Transverse colon (tissue), 4 donors: ENCODE results near the gene QRICH1. TPM values are rescaled to one million over a fixed set of nuclear protein-coding genes. Genes with fewer than 3 reads are reported as not detected.

Experiments
- DNase-seq: peaks from one replicate; pipeline ENCODE4 v3.0.0-alpha.2; 2019
- H3K27ac ChIP-seq, 4 donors: fragments of 200-600 bp; sonication (generic); 2 replicates each; pipeline ENCODE4 v1.5.1; 2016 to 2018; ENCODE audit warnings: inconsistent platforms in 4 of 4
- H3K27me3 ChIP-seq: fragments of 200-600 bp; sonication (generic); 2 replicates; pipeline ENCODE4 v1.5.1; 2017; ENCODE audit warnings: inconsistent platforms
- H3K36me3 ChIP-seq, 4 donors: fragments of 200-600 bp; sonication (generic); 2 replicates each; pipeline ENCODE4 v1.5.1; 2017 to 2019; ENCODE audit warnings: inconsistent platforms in 4 of 4
- H3K4me1 ChIP-seq, 4 donors: fragments of 200-600 bp; sonication (generic); 2 replicates each; pipeline ENCODE4 v1.5.1; 2017 to 2020; ENCODE audit warnings: inconsistent platforms in 4 of 4
- H3K4me3 ChIP-seq, 4 donors: fragments of 200-600 bp; sonication (generic); 1 replicate in 1 of 4; 2 replicates in 3 of 4; pipeline versions ENCODE4 v1.5.1 to v1.6.1; 2017 to 2019; ENCODE audit warnings: inconsistent platforms in 4 of 4
- H3K9me3 ChIP-seq, 2 donors: fragments of 200-600 bp; sonication (generic); 2 replicates each; pipeline ENCODE4 v1.5.1; 2017 to 2019; ENCODE audit warnings: inconsistent platforms in 2 of 2
- EP300 ChIP-seq: sonication (generic); formaldehyde crosslinking; IDR thresholded peaks from one replicate; pipeline ENCODE4 v1.6.1; 2017; ENCODE audit warnings: antibody characterized with exemption, low read depth
- POLR2A ChIP-seq: fragments of 450-650 bp; IDR thresholded peaks from one replicate; pipeline ENCODE4 v1.6.1; 2016; ENCODE audit warnings: antibody characterized with exemption, mild to moderate bottlenecking, moderate library complexity
- POLR2AphosphoS5 ChIP-seq, 3 donors: sonication (generic); formaldehyde crosslinking; IDR thresholded peaks; one replicate each; pipeline ENCODE4 v1.6.1; 2016; ENCODE audit warnings: antibody characterized with exemption in 3 of 3
- WGBS, 2 donors: methylation state at CpG; one replicate each; pipeline ENCODE4 v1.1.5; 2018; ENCODE audit warnings: low coverage in 1 of 2; 5-methylcytosine and 5-hydroxymethylcytosine counted together
- in situ Hi-C, 4 donors: fragments of 200-750 bp; cut with MboI; loops; one replicate each; pipeline versions ENCODE4 v1.15.0 to v1.15.1; 2017; ENCODE audit warnings: low sequenced_read_pairs in 3 of 4, low pct_ligation_motif_present in 1 of 4, low pct_unique_long_range_greater_than_20kb in 1 of 4
- intact Hi-C: fragments of 100-400 bp; cut with DNase I; formaldehyde crosslinking; loops from one replicate; pipeline ENCODE4 v1.15.1; 2023; ENCODE audit warnings: low total_unique reads
- total RNA-seq, 4 donors: library from RNA; depleted of rRNA; stranded (reverse); fragments of >200 nt; gene quantifications; one replicate each; pipeline ENCODE4 v1.1.0, GENCODE V29; 2016
- TF ChIP-seq, protein P1 (sequence below), 5 experiments: fragments of 200-600 bp in 3 of 5; fragments of 450-650 bp in 2 of 5; sonication (generic) in 3 of 5; IDR thresholded peaks; 1 replicate in 2 of 5; 2 replicates in 3 of 5; pipeline ENCODE4 v1.5.1; 2016 to 2017; ENCODE audit warnings: antibody characterized with exemption in 5 of 5, inconsistent platforms in 3 of 5, mild to moderate bottlenecking in 2 of 5, moderate library complexity in 1 of 5

Gene QRICH1
- total RNA-seq, 4 donors from 2014 or later = 76.4 to 122 (median 84.7) TPM

DNA sequence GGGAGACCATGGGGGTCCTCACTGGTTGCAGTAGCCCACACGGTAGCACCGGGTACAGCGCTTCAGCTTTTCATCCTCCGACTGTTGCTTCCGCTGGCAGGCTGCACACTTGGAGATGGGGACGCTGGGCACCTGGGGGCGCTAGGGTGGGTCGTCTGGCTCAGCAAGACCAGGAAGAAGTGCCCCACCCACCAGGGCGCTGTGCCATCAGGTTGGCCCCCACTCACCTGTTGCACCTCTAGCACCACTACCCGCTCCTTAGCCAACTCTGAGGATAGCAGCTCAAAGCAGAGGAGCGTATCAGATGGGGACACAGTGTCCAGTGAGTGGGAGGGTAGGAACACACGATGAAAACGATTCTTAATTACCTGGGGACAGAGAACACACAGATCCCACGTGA lies 18.4 kb upstream of the QRICH1 start:
- no peaks in the 10 kb centered on the region for H3K27me3 ChIP-seq
- H3K9me3 ChIP-seq = no peaks in the 10 kb centered on the region
- intact Hi-C loops (no loop called here), in situ Hi-C loops (no loop called here)
- no peak overlapping the region for H3K4me3 ChIP-seq
- no peak for DNase-seq
- TF ChIP-seq EP300 (no peak), POLR2AphosphoS5 (IDR thresholded peaks at IDR 0.05) (no peak), POLR2A (no peak)
- TF ChIP-seq, protein P1, sequence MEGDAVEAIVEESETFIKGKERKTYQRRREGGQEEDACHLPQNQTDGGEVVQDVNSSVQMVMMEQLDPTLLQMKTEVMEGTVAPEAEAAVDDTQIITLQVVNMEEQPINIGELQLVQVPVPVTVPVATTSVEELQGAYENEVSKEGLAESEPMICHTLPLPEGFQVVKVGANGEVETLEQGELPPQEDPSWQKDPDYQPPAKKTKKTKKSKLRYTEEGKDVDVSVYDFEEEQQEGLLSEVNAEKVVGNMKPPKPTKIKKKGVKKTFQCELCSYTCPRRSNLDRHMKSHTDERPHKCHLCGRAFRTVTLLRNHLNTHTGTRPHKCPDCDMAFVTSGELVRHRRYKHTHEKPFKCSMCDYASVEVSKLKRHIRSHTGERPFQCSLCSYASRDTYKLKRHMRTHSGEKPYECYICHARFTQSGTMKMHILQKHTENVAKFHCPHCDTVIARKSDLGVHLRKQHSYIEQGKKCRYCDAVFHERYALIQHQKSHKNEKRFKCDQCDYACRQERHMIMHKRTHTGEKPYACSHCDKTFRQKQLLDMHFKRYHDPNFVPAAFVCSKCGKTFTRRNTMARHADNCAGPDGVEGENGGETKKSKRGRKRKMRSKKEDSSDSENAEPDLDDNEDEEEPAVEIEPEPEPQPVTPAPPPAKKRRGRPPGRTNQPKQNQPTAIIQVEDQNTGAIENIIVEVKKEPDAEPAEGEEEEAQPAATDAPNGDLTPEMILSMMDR (IDR thresholded peaks at IDR 0.05) = no peak
- no peak overlapping the region for H3K27ac ChIP-seq
- H3K36me3 ChIP-seq = peaks cover 0 to 85% (median 45%) of the 10 kb centered on the region in 4 donors
- 84% methylated on average over 14 of the region's 14 CpGs; no CpG with 5 or more reads in 1 of the 2 donors for WGBS, 2 donors
- H3K4me1 ChIP-seq = no peaks in the 10 kb centered on the region

DNA sequence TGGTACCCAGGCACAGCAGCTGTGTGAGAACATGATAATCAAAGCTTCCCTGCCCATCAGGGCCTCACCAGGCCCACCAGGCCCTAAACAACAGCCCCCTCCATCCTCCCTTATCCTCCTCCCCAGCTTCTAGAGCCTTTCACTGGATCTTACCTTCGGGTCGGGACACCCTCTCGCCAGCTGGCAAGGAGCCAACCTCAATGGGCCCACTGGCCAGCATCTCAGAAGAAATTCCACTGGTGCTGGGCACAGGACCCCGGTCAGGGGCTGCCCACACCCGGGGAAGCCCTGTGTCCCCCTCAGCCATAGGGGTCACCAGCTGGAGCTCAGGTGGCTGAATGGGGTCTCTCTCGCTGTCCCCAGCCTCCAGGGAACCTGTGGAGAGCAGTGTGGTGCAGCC lies 17.5 kb upstream of the QRICH1 start:
- Histone ChIP-seq H3K9me3 (no peaks in the 10 kb centered on the region), H3K4me1 (no peaks in the 10 kb centered on the region), H3K36me3 (peaks cover 0 to 76% (median 40%) of the 10 kb centered on the region in 4 donors), H3K27ac (no peak overlapping the region), H3K4me3 (no peak overlapping the region), H3K27me3 (no peaks in the 10 kb centered on the region)
- 80% methylated on average over 6 of the region's 6 CpGs; no CpG with 5 or more reads in 1 of the 2 donors for WGBS, 2 donors
- intact Hi-C loops = no loop called here
- in situ Hi-C loops = no loop called here
- no peak for DNase-seq
- no peak for TF ChIP-seq EP300
- no peak for TF ChIP-seq POLR2A
- no peak for TF ChIP-seq POLR2AphosphoS5 (IDR thresholded peaks at IDR 0.05)
- TF ChIP-seq, protein P1 (IDR thresholded peaks at IDR 0.05) = no peak

DNA sequence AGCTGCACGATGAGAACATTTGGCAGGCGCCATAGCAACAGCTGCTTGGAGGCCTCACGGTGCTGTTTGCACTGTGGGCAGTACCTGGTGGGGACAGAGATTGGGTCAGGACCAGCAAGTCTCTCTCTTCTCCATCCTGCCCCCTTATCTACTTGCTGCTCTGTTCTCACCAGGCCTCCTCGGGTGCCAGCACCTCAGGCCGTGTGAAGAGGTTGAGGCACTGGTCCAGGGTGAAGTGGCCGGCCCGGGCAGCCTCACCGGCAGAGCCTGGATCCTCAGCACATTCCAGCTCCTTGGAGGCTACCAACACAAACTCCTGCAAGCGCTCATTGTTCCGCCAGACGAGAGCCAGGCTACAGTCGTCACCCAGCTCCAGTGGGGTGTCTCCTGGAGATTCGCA lies 16.9 kb upstream of the QRICH1 start:
- no peak for TF ChIP-seq POLR2AphosphoS5 (IDR thresholded peaks at IDR 0.05)
- TF ChIP-seq POLR2A = no peak
- no peak for TF ChIP-seq EP300
- TF ChIP-seq, protein P1 (IDR thresholded peaks at IDR 0.05) = no peak
- no peak overlapping the region for H3K27ac ChIP-seq
- H3K9me3 ChIP-seq = no peaks in the 10 kb centered on the region
- no peaks in the 10 kb centered on the region for H3K27me3 ChIP-seq
- intact Hi-C loops = no loop called here
- peaks cover 0 to 71% (median 35%) of the 10 kb centered on the region in 4 donors for H3K36me3 ChIP-seq
- no peak for DNase-seq
- H3K4me3 ChIP-seq = no peak overlapping the region
- peaks cover under 1 to 3% (median 1%) of the 10 kb centered on the region in 4 donors for H3K4me1 ChIP-seq
- 90% methylated on average over 13 of the region's 13 CpGs; no CpG with 5 or more reads in 1 of the 2 donors for WGBS, 2 donors
- in situ Hi-C loops = no loop called here

DNA sequence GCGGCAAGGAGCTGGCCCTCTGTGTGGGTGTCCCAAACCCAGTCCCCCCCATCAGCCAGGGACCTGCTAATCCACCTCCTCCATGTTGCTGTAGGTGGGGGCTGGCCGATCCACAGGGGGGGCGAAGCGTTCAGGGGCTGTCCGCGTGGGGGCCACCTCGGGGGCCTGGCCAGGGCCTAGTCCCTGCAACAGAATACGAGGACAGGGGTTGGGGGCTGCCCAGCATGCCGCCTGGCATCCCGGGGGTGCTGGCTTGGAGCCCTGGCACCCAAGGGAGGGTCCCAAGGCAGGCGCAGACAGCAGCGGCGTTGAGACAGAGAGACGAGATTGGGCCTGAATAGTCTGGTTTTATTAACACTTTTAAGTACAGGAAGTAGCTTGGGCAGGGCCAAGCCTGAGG lies 14.5 kb upstream of the QRICH1 start:
- Histone ChIP-seq H3K27me3 (no peaks in the 10 kb centered on the region), H3K27ac (no peak overlapping the region), H3K9me3 (no peaks in the 10 kb centered on the region), H3K36me3 (peaks cover 0 to 46% (median 22%) of the 10 kb centered on the region in 4 donors), H3K4me1 (peaks cover 16 to 21% (median 17%) of the 10 kb centered on the region in 4 donors), H3K4me3 (no peak overlapping the region)
- 71% methylated on average over 9 of the region's 14 CpGs; no CpG with 5 or more reads in 1 of the 2 donors for whole genome bisulfite sequencing, 2 donors
- in situ Hi-C loops (no loop called here), intact Hi-C loops (no loop called here)
- no peak for DNase-seq
- TF ChIP-seq POLR2AphosphoS5 (IDR thresholded peaks at IDR 0.05) = no peak
